NCI-H1436 treated with DMSO at 0.1 percent for 48 hours (cell line): ENCODE data around the gene TECR.
"Not testable (repeated sequence)": the region's sequence is repeated elsewhere in the genome, so short reads cannot be mapped to it uniquely, and the experiment has no call there.

Experiments used
- DNase-seq: peaks from one replicate; lab custom pipeline; 2025; lab: John Stamatoyannopoulos, UW

Gene TECR

GRCh38 chr19:14540741-14541525 lies 11.5 kb downstream of the TECR start:
- no peak for DNase-seq

- DNase-seq, result not testable (repeated sequence)
Observed at GRCh38 chr19:14541979-14542378, 12.6 kb downstream of the TECR start.

- DNase-seq, result no peak
Observed at GRCh38 chr19:14542711-14543328, 13.4 kb downstream of the TECR start.

- no peak for DNase-seq
Observed at GRCh38 chr19:14544047-14544446, 14.7 kb downstream of the TECR start.

- peak; percentile 48 for DNase-seq
Observed at GRCh38 chr19:14544977-14545715, 15.8 kb downstream of the TECR start.

GRCh38 chr19:14545716-14546082 lies 16.3 kb downstream of the TECR start:
- no peak for DNase-seq

GRCh38 chr19:14550201-14550754 lies 20.9 kb downstream of the TECR start:
- no peak for DNase-seq

- not testable (repeated sequence) for DNase-seq
Observed at GRCh38 chr19:14551134-14552005, 22.0 kb downstream of the TECR start.

- not testable (repeated sequence) for DNase-seq
Observed at GRCh38 chr19:14552006-14552360, 22.6 kb downstream of the TECR start.

- DNase-seq, result no peak
Observed at GRCh38 chr19:14553042-14553938, 23.9 kb downstream of the TECR start.

GRCh38 chr19:14553939-14554243 lies 24.5 kb downstream of the TECR start:
- DNase-seq, result no peak

- DNase-seq, result no peak
Observed at GRCh38 chr19:14554382-14554812, 25.0 kb downstream of the TECR start.

GRCh38 chr19:14555918-14556661 lies 26.7 kb downstream of the TECR start:
- DNase-seq, result no peak

- DNase-seq, result no peak
Observed at GRCh38 chr19:14556662-14557188, 27.3 kb downstream of the TECR start.

GRCh38 chr19:14558370-14559066 lies 29.1 kb downstream of the TECR start:
- no peak for DNase-seq

- DNase-seq, result no peak
Observed at GRCh38 chr19:14559916-14560775, 30.8 kb downstream of the TECR start.

GRCh38 chr19:14560776-14561108 lies 31.3 kb downstream of the TECR start:
- no peak for DNase-seq

- no peak for DNase-seq
Observed at GRCh38 chr19:14561249-14561648, 31.9 kb downstream of the TECR start.
